Liver (tissue), 9 donors: Measurements from ENCODE around the gene CBFA2T3. TPM values are rescaled to one million over a fixed set of nuclear protein-coding genes. Genes with fewer than 3 reads are reported as not detected.

ENCODE experiments used
- DNase-seq: peaks from one replicate; pipeline ENCODE4 v3.0.0-alpha.2; 2017; ENCODE audit warnings: low spot score
- H3K27ac ChIP-seq, 2 donors: one replicate each; pipeline ENCODE4 v1.7.0; 2013; ENCODE audit warnings: inconsistent platforms in 2 of 2, low read length in 2 of 2, control low read depth in 1 of 2, low read depth in 1 of 2, mild to moderate bottlenecking in 1 of 2
- H3K27me3 ChIP-seq, 4 donors: one replicate each; pipeline versions ENCODE4 v1.6.1 to v1.7.0; 2013; ENCODE audit warnings: low read length in 3 of 4, inconsistent platforms in 1 of 4, mild to moderate bottlenecking in 1 of 4, moderate library complexity in 1 of 4; ENCODE audit not compliant: control insufficient read depth in 4 of 4, insufficient read depth in 4 of 4
- H3K36me3 ChIP-seq, 4 donors: one replicate each; pipeline versions ENCODE4 v1.6.1 to v1.7.0; 2013; ENCODE audit warnings: low read length in 3 of 4, mild to moderate bottlenecking in 3 of 4, low read depth in 1 of 4, moderate library complexity in 1 of 4; ENCODE audit not compliant: control insufficient read depth in 4 of 4, insufficient read depth in 3 of 4
- H3K4me1 ChIP-seq, 4 donors: one replicate each; pipeline versions ENCODE4 v1.6.1 to v1.7.0; 2013; ENCODE audit warnings: low read length in 3 of 4, mild to moderate bottlenecking in 3 of 4, moderate library complexity in 1 of 4; ENCODE audit not compliant: control insufficient read depth in 4 of 4, insufficient read depth in 4 of 4
- H3K4me3 ChIP-seq, 3 donors: one replicate each; pipeline versions ENCODE4 v1.6.1 to v1.7.0; 2013; ENCODE audit warnings: low read length in 3 of 3, control low read depth in 1 of 3, low read depth in 1 of 3, mild to moderate bottlenecking in 1 of 3
- H3K9ac ChIP-seq, 2 donors: one replicate each; pipeline ENCODE4 v1.7.0; 2013; ENCODE audit warnings: low read length in 2 of 2, mild to moderate bottlenecking in 2 of 2, moderate library complexity in 2 of 2, control low read depth in 1 of 2, low read depth in 1 of 2
- H3K9me3 ChIP-seq, 4 donors: one replicate each; pipeline versions ENCODE4 v1.6.1 to v1.7.0; 2013; ENCODE audit warnings: low read length in 3 of 4; ENCODE audit not compliant: control insufficient read depth in 4 of 4
- ATF3 ChIP-seq: IDR thresholded peaks from 2 replicates; pipeline ENCODE4 v1.6.1; 2016; ENCODE audit warnings: antibody characterized with exemption
- EGR1 ChIP-seq, 2 donors: IDR thresholded peaks; 2 replicates each; pipeline ENCODE4 v1.6.1; 2016 to 2018; ENCODE audit warnings: antibody characterized with exemption in 2 of 2, low read depth in 2 of 2
- FOXA1 ChIP-seq: IDR thresholded peaks from 2 replicates; pipeline ENCODE4 v1.6.1; 2016; ENCODE audit warnings: antibody characterized with exemption
- FOXA2 ChIP-seq: IDR thresholded peaks from 2 replicates; pipeline ENCODE4 v1.6.1; 2016; ENCODE audit warnings: antibody characterized with exemption
- HNF4A ChIP-seq, 2 donors: conservative IDR thresholded peaks; 2 replicates each; pipeline ENCODE4 v1.6.1; 2016; ENCODE audit warnings: antibody characterized with exemption in 2 of 2, mild to moderate bottlenecking in 2 of 2
- JUND ChIP-seq, 2 donors: IDR thresholded peaks; 2 replicates each; pipeline ENCODE4 v1.6.1; 2016; ENCODE audit warnings: antibody characterized with exemption in 2 of 2
- REST ChIP-seq: IDR thresholded peaks from 2 replicates; pipeline ENCODE4 v1.6.1; 2016; ENCODE audit warnings: antibody characterized with exemption, mild to moderate bottlenecking
- TAF1 ChIP-seq: conservative IDR thresholded peaks from 2 replicates; pipeline ENCODE4 v1.6.1; 2016; ENCODE audit warnings: antibody characterized with exemption, mild to moderate bottlenecking
- YY1 ChIP-seq: IDR thresholded peaks from 2 replicates; pipeline ENCODE4 v1.6.1; 2016; ENCODE audit warnings: antibody characterized with exemption, mild to moderate bottlenecking
- ZBTB33 ChIP-seq: IDR thresholded peaks from 2 replicates; pipeline ENCODE4 v1.6.1; 2016; ENCODE audit warnings: antibody characterized with exemption
- WGBS: extraction: QIAGEN DNeasy Blood & Tissue Kit; methylation state at CpG from one replicate; pipeline ENCODE4 v1.1.7; 2013; 5-methylcytosine and 5-hydroxymethylcytosine counted together
- polyA plus RNA-seq, 2 donors: library from polyadenylated mRNA; stranded (reverse) in 1 of 2; unstranded in 1 of 2; fragments of 200-250 nt in 1 of 2; fragments of >200 nt in 1 of 2; fragmentation: Nextera tagmentation in 1 of 2; extraction: Ambion mirVana in 1 of 2; gene quantifications; one replicate each; pipeline versions ENCODE4 v1.2.1 to v1.2.3, GENCODE V29; 2013 to 2015
- total RNA-seq, 2 donors: library from RNA; depleted of rRNA; stranded (reverse); fragments of >200 nt; gene quantifications; one replicate each; pipeline ENCODE4 v1.2.3, GENCODE V29; 2014
- donor health status: healthy.
- donor health status: healthy.
- donor health status: healthy.
- donor health status: healthy.
- donor health status: healthy.

CBFA2T3 gene
- total and polyA plus RNA-seq, 4 donors, result 1.4 to 4.5 (median 3.1) TPM

- no peak for TF ChIP-seq TAF1
- TF ChIP-seq HNF4A (conservative IDR thresholded peaks at IDR 0.05), result no peak
- no peak for TF ChIP-seq ATF3
- no peak for TF ChIP-seq EGR1 (IDR thresholded peaks at IDR 0.05; ENCODE audit: low read depth in 2 of 2)
- no peak for TF ChIP-seq FOXA2
- TF ChIP-seq REST, result no peak
- no peak for TF ChIP-seq JUND (IDR thresholded peaks at IDR 0.05)
- DNase-seq, result no peak
- Histone ChIP-seq H3K4me3 (no peak overlapping the region), H3K9ac (no peak overlapping the region), H3K27ac (no peak overlapping the region), H3K36me3 (no peaks in the 10 kb centered on the region), H3K27me3 (no peaks in the 10 kb centered on the region), H3K9me3 (no peaks in the 10 kb centered on the region), H3K4me1 (no peaks in the 10 kb centered on the region)
- WGBS, result 90% methylated on average over 27 of the region's 27 CpGs
Measured at GRCh38 chr16:88868974-88869672, 107.9 kb downstream of the CBFA2T3 start.

GRCh38 chr16:88867581-88868246 is 109.3 kb downstream of the CBFA2T3 start:
- Histone ChIP-seq H3K27me3 (no peaks in the 10 kb centered on the region), H3K9me3 (no peaks in the 10 kb centered on the region), H3K9ac (no peak overlapping the region), H3K4me3 (no peak overlapping the region), H3K27ac (no peak overlapping the region), H3K4me1 (no peaks in the 10 kb centered on the region), H3K36me3 (peaks cover 0 to 1% (median 0%) of the 10 kb centered on the region in 4 donors)
- no peak for DNase-seq
- 87% methylated on average over 24 of the region's 24 CpGs for WGBS
- no peak for TF ChIP-seq ZBTB33
- no peak for TF ChIP-seq FOXA1
- no peak for TF ChIP-seq YY1
- TF ChIP-seq TAF1, result no peak
- TF ChIP-seq REST, result no peak
